SK-N-SH (cell line): ENCODE measurements around the gene NRP2.

ENCODE experiments used
- CHD2 ChIP-seq: fragments of 150-350 bp; IDR thresholded peaks from 2 replicates; pipeline ENCODE4 v1.6.1; 2018; ENCODE audit warnings: low read length; ENCODE audit not compliant: partially characterized antibody
- CTCF ChIP-seq: fragments of 200-600 bp; sonication (generic); IDR thresholded peaks from 2 replicates; pipeline ENCODE4 v1.6.1; 2017; ENCODE audit warnings: antibody characterized with exemption, mild to moderate bottlenecking, moderate library complexity
- MAX ChIP-seq: IDR thresholded peaks from 2 replicates; pipeline ENCODE4 v1.4.0; 2012; ENCODE audit warnings: low read depth
- REST ChIP-seq: IDR thresholded peaks from 2 replicates; pipeline ENCODE4 v1.6.1; 2012; ENCODE audit warnings: mild to moderate bottlenecking, low read depth, low read length, moderate library complexity
- TCF12 ChIP-seq: IDR thresholded peaks from 2 replicates; pipeline ENCODE4 v1.4.0; 2012

DNA sequence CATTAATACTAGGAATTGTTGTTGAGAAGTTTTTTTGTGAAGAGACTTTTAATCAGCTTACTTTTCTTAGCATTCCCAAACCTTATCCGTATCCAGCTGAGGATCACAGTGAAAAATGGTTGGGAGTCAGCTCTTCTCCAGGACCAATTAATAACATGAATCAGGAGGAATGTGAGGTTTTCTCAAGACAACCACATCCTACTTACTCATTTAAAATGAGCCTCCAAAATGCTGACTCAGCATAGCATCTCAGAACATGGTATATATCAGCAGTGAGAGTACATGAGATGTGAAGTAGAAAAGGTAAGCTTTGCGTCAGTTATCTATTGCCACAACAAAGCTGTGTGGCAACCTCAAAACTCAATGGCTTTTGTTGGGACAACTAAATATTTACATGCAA lies 140.3 kb downstream of the NRP2 start:
- TF ChIP-seq CHD2: no peak
- no peak for TF ChIP-seq CTCF
- TF ChIP-seq REST: no peak
- TF ChIP-seq MAX: no peak
- TF ChIP-seq TCF12: no peak
